Measurements from ENCODE around the gene MMUT.
A peak's percentile ranks its signal among the peaks of the same experiment; 100 is the strongest.
"Not testable (repeated sequence)": the region's sequence is repeated elsewhere in the genome, so short reads cannot be mapped to it uniquely, and the experiment has no call there.

Gene MMUT

DNA sequence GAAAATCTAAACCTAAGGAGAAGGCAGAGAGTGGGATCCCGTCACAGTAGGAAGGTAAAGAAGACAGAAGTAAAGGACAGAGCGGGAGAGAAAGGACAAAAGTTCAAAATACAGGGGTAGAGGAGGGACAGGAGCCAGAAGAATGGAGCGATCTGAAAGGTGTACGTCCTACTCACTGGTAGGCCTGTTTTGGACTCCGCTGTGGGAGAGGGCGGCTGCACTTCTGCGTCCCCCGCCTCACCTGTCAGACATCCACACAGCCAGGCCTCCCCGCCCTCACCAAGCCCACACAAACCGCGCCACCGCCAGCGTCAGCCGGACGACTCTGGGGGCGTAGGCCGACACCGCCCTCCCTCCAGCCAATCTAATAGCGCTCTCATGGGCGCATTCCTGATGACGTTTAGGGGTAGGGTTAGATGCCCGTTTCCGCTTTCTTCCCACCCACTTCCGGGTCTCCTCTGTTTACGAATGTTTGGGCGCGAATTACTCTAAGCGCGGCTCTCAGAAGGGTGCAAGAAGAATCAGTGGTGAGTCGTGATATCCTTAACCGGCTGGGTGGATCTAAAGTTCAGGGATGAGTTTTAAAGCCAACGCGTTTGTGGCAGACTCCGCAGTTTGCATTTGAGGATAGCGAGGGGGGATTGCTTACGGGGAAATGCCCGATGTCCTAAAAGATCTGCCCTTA, at the start of gene MMUT, which contains the start of gene CENPQ:
Gene MMUT (minus strand): TSS at position 327 of the 685 bp plus-strand sequence. CDS start 3,787 bp downstream, outside the sequence.
Gene CENPQ (plus strand): TSS at position 444 of the 685 bp plus-strand sequence. CDS start 6,807 bp downstream, outside the sequence.
- peak; percentile 84 to 86 (median 85) for DNase-seq (ENCODE audit: low read depth in 2 of 3, low spot score in 1 of 3)

DNA sequence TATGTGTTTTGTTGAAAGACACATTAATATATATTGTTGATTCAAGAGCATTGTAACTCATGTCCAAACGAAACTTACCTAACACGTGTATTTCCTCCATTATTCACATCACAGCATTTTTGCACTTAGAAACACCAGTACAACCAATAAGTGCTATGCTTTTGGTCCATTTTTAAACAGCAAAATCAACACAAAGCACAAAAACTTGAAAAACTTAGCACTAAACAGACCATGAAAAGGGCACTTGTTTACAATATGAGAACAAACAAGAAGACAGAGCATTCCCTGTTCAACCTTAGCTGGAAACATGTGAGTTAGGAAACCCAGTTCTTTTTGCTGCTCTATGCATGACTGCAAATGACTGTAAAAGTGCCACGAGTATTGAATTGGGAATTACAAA, 46.3 kb upstream of the MMUT start:
- no peak for DNase-seq (ENCODE audit: low read depth in 2 of 3, low spot score in 1 of 3)

DNA sequence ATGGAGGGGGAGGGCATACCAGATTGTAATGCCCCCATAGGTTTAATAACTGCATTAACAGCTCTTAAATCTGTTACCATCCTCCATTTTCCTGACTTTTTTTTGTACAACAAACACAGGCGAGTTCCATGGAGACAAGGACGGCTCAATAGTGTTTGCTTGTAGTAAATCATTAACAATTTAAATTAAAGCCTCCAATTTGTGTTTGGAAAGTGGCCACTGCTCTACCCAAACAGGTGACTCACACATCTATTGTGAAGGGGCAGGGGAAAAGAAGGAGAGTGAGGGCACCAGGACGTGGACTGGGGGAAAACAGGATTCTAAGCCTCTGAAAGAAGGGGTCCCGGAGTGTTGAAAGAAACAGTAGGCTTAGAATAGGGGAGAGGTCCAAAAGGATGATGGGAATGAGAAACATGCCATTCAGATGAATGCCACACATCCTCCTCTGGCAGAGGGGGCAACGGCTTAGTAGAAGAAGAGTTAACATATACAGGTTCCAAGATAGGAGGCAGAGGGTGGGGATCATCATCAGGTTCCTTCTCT, 43.6 kb upstream of the MMUT start:
- DNase-seq (ENCODE audit: low read depth in 2 of 3, low spot score in 1 of 3), result no peak

DNA sequence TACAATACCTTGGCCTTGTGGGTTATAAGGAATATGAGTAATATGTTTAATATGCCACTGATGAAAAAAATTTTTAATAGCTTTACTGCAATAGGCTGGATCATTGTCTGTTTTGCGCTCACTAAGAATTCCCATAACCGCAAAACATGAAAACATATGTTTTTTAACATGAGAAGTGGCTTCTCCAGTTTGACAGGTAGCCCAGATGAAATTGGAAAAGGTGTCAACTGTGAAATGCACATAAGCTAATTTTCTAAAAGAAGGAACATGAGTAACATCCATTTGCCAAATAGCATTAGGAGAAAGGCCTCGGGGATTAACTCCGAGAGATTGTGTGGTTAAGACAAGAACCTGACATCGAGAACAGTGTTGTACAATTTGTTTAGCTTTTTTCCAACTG, 41.6 kb upstream of the MMUT start:
- no peak for DNase-seq (ENCODE audit: low read depth in 2 of 3, low spot score in 1 of 3)

DNA sequence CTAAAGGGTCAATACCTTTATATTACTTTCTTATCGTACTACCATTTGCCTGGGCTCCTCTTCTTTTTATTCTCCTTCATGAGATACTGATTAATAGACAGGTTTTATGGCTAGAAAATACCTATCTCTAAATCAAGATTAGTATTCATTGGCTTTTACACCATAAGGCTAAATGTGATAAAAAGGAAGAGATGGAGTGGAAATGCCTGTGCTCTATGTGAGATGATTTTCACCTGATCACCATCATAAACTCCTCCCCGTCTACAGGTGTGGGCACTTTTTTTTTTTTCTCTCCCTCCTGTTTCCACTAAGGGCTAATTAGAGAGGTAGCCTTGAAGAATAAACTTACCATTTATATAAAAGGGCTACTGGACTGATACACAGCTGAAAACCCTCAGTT, 36.6 kb upstream of the MMUT start, which contains the start of gene GLYATL3:
Gene GLYATL3 (plus strand): TSS at position 301 of the 400 bp plus-strand sequence. CDS start 12,068 bp downstream, outside the sequence.
- DNase-seq (ENCODE audit: low read depth in 2 of 3, low spot score in 1 of 3), result no peak

DNA sequence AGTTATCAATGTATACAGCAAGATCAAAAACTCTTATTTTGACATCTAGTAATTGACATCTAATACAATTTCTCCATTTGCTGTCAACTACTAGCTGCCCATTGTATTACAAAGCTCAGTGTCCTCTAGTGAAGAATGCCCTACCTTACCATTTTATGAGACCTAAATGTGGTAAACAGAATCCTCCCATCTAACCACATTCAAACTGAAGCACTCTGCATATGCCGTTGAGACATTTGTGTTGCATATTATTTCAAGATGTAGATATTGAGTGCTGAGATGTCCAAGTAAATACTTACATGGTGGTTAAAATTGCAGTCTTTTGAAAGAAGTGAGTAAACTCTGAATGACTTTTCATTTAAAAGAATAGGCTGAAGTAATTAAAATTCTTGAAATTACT, 36.1 kb upstream of the MMUT start:
- DNase-seq (ENCODE audit: low read depth in 2 of 3, low spot score in 1 of 3), result no peak

DNA sequence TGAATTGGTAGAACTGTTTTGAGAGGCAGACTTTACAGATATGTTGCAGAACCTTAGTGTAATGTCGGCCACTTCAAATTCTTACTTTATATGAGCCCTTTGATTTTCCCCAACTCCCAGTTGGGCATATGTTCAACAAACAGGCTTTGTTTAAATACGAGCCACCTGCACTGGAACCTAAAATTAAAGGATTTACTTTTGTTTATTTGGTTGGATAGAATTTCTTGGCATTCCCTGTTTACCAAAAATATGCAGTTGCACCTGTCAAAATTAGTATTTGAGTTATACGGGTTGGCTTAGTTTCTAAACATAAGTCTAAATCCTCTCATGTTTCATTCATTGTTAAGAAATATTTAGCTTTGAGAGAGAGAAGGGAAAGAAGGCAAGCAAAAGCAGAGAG, 34.3 kb upstream of the MMUT start:
- DNase-seq (ENCODE audit: low read depth in 2 of 3, low spot score in 1 of 3), result no peak

DNA sequence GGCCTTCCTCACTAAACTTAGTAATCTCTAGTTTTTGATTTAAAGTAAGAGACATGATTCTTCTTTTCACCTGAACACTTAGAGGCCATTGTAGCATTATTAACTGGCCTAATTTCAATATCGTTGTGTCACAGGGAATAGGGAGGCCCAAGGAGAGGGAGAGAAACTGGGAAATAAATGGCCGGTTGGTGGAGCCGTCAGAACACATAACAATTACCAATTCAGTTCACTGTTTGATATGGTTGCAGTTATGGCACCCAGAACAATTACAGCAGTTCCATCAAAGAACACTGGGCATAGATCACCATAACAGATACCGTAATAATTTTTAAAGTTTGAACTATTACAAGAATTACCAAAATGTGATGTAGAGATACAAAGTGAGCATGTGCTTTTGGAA, 27.6 kb upstream of the MMUT start:
- no peak for DNase-seq (ENCODE audit: low read depth in 2 of 3, low spot score in 1 of 3)

DNA sequence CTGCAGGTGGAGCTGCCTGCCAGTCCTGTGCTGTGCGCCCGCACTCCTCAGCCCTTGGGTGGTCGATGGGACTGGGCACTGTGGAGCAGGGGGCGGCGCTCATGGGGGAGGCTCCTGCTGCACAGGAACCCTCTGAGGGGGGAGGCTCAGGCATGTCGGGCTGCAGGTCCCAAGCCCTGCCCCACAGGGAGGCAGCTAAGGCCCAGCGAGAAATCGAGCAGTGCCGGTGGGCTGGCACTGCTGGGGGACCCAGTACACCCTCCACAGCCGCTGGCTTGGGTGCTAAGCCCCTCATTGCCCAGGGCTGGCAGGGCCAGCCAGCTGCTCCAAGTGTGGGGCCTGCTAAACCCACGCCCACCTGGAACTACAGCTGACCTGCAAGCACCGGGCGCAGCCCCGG, 20.3 kb upstream of the MMUT start:
- DNase-seq (ENCODE audit: low read depth in 2 of 3, low spot score in 1 of 3), result not testable (repeated sequence)

DNA sequence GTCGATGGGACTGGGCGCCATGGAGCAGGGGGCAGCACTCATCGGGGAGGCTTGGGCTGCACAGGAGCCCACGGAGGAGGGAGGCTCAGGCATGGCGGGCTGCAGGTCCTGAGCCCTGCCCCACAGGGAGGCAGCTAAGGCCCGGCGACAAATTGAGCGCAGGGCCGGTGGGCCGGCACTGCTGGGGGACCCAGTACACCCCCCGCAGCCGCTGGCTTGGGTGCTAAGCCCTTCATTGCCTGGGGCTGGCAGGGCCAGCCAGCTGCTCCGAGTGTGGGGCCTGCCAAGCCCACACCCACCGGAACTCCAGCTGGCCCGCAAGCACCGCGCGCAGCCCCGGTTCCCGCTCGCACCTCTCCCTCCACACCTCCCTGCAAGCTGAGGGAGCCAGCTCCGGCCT, 18.8 kb upstream of the MMUT start:
- not testable (repeated sequence) for DNase-seq (ENCODE audit: low read depth in 2 of 3, low spot score in 1 of 3)

DNA sequence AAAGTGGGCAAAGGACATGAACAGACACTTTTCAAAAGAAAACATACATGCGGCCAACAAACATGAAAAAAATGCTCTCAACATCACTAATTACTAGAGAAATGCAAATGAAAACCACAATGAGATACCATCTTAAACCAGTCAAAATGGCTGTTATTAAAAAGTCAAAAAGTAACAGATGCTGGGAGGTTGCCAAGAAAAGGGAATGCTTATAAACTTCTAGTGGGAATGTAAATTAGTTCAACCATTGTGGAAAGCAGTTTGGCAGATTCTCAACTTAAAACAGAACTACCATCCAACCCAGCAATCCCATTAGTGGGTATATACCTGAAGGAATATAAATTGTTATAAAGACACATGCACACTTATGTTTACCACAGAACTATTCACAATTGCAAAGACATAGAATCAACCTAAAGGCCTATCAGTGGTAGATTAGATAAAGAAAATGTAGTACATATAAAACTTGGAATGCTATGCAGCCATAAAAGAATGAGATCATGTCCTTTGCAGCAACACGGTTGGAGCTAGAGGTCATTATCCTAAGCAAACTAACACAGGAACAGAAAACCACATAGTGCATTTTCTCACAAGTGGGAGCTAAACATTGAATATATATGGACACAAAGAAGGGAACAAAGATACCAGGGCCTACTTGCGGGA, 16.4 kb upstream of the MMUT start:
- DNase-seq (ENCODE audit: low read depth in 2 of 3, low spot score in 1 of 3), result no peak

DNA sequence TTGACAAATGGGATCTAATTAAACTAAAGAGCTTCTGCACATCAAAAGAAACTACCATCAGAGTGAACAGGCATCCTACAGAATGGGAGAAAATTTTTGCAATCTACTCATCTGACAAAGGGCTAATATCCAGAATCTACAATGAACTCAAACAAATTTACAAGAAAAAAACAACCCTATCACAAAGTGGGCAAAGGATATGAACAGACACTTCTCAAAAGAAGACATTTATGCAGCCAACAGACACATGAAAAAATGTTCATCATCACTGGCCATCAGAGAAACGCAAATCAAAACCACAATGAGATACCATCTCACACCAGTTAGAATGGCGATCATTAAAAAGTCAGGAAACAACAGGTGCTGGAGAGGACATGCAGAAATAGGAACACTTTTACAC, 13.5 kb upstream of the MMUT start:
- DNase-seq (ENCODE audit: low read depth in 2 of 3, low spot score in 1 of 3), result not testable (repeated sequence)

DNA sequence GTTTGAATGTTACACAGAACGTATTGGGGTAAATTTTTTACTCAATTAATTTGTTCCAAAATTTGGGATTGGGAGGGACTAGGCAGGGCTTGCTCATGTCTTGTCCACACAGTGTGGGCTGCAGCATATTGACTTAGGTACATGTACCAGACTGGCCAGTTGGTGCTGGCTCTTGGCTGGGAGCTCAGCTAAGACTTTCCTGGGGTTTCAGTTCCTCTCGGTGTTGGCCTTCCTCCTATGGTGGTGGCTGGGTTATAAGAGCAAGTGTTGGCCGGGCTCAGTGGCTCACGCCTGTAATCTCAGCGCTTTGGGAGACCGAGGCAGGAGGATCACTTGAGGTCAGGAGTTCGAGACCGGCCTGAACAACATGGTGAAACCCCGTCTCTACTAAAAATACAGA, 5.0 kb upstream of the MMUT start:
- no peak for DNase-seq (ENCODE audit: low read depth in 2 of 3, low spot score in 1 of 3)

DNA sequence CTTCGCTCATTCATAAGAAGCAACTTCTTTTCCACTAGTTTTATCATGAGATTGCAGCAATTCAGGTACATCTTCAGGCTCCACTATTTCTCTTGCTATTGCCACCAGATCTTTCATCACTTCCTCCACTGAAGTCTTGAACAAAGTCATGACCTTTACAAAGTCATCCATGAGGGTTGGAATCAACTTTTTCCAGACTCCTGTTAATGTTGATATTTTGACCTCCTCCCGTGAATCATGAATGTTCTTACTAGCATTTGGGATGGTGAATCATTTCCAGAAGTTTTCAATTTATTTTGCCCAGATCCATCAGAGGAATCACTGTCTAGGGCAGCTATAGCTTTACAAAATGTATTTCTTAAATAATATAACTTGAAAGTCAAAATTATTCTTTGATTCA, 1.6 kb upstream of the MMUT start:
- DNase-seq (ENCODE audit: low read depth in 2 of 3, low spot score in 1 of 3), result no peak

DNA sequence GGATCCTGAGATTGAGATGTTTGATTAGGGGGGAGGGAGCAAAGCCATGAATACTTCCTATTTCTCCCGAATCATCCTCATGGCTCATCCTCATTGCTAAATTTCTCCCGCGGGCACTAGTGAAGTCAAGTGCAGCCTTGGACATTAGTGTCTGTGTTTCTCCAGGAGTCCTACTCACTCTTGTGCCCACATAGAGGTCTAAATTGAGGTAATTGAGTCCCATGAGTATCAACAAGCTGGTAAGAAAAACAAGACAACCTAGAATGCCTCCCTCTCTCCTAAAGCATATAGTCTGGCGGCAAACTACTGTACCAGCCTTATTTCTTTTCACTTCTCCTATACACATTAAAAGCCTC, 537 bp upstream of the MMUT start:
- no peak for DNase-seq (ENCODE audit: low read depth in 2 of 3, low spot score in 1 of 3)

DNA sequence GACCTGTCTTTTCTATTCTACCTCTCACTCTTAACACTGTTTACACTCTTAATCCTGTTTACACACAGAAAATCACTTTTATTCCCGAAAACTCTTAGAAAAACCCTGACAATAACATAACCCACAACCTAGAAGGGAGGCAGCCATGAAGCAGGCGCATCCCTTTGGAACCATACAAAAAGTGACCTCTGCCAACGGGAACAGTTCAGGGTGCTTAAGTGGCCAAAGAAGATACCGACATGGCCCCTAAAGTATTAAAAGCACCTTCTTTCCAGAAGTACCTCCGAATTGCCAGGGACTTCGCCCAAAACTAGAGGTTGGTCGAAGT, 490 bp downstream of the MMUT start:
- no peak for DNase-seq (ENCODE audit: low read depth in 2 of 3, low spot score in 1 of 3)

DNA sequence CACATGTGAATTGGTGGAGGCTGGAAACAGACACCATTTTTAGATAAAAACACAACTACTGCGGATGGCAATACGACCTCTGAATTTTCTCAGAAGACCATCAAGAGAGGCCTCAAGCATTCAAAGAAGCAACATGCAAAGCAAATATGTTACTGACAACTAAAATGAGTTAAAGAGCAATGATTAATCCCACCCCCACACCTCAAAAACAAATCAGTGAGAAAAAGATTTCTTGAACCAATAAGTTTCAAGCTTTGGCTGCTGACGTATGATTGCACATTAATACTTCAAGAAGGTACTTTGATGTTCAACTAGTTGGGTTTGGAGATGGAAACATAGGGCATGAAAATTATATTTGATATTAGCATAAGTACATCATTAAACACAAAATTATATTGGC, 982 bp downstream of the MMUT start:
- no peak for DNase-seq (ENCODE audit: low read depth in 2 of 3, low spot score in 1 of 3)

DNA sequence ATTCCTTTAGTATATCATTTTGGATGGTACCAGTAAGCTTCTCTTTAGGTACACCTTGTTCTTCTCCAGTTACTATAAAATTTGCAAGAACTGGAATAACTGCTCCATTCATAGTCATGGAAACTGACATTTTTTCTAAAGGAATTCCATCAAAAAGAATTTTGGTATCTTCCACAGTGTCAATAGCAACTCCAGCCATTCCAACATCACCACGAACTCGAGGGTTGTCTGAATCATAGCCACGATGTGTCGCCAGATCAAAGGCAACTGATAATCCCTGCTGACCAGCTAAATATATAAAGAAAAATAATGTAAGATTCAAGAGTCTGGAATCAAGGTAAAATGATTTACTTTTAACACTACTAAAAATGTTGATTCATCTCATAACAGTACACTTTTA, 5.3 kb downstream of the MMUT start:
- DNase-seq (ENCODE audit: low read depth in 2 of 3, low spot score in 1 of 3), result no peak

DNA sequence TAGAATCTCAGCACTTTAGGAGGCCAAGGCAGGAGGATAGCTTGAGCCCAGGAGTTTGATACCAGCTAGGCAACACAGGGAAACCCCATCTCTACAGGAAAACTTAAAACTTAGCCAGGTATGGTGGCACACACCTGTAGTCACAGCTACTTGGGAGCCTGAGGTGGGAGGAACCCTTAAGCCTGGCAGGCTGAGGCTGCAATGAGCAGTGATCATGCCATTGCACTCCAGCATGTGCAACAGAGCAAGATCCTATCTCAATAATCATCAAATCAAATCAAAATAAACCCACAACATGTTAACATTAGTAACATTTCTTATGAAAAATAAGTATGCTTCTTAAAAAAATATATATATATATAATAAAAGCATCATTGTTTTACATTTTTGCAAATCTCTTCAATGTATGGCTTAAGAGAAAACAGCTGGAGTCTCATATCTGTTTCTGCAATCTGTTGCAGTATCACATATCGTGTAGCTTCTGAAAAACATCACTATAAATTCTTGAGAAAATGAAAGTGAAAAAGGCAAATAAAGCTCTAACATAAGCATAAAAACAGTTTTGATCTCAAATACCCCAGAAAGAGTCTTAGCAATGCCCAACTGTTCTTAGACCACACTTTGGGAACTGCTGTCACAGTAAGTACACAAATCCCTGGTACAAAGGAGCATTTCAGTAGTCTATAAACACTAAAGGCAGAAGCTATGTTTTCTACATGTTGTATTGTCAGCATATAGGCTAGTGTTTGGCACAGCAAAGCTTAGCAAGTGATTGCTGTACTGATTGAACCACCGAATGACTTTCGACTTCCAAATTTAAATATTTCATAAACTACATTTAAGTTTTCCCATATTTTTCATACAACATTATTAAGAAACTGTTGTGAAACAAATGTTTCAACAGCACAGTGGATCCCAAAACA, 8.0 kb downstream of the MMUT start:
- DNase-seq (ENCODE audit: low read depth in 2 of 3, low spot score in 1 of 3), result no peak

DNA sequence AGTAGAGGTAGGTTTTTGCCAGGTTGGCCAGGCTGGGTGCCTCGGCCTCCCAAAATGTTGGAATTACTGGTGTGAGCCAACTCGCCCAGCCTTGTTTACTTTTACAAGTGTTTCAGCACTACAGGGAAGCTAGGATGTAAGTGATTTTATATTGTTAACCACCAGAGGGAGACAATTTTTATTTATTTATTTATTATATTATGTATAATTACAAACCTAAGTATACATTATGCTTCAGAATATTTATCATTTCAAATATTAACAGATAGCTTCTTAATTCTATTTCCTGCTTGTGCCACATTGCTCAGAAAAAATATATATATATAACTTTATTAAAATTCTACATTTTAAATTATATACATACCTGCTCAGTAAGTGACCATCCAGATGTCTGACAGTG, 9.8 kb downstream of the MMUT start:
- no peak for DNase-seq (ENCODE audit: low read depth in 2 of 3, low spot score in 1 of 3)

DNA sequence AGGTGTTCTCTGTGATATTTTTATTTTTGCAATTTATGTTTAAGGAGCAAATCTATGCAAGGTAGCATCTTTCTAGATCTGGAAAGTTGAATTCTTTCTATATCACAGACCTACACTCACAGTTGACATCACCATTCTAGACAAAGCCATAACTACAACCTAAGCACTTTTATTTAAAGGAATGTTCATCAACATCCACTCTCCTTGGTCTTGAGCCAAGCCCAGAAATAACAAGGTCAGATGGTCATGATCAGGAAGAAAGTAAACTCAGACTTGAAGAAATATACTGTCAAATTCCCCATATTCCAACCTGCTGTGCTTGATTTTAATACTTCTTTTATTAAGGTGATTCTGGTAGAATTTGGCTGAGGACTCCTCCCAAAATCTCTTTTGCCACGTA, 32.2 kb downstream of the MMUT start:
- no peak for DNase-seq (ENCODE audit: low read depth in 2 of 3, low spot score in 1 of 3)

DNA sequence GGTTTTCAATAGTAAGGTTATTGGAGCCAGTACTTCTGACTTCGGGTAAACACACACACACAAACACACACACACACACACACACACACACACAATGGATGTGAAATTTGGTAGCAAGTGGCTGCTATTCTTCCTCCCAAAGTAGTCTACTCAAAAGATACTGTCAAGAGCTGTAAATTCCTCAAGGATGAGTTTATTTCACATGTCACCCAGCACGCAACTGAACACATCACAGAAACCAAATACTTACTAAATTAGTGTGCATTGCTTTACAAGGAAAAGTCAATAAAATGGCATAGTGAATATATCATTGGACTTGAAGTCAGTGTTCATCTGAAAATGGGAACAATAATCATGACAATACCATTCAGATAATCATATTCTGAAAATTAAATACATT, 32.9 kb downstream of the MMUT start:
- no peak for DNase-seq (ENCODE audit: low read depth in 2 of 3, low spot score in 1 of 3)

Measured in stimulated activated CD4-positive, alpha-beta T cell treated with anti-CD3 and anti-CD28 coated beads, Interleukin-12 subunit alpha, Interleukin-12 subunit beta, amount 100 ng/mL, for 48 hours (primary cell).